Stomach (tissue), 9 donors: ENCODE measurements around the gene C17orf78. TPM values are rescaled to one million over a fixed set of nuclear protein-coding genes. Genes with fewer than 3 reads are reported as not detected.
A peak's percentile ranks its signal among the peaks of the same experiment; 100 is the strongest.
"Not testable (repeated sequence)": the region's sequence is repeated elsewhere in the genome, so short reads cannot be mapped to it uniquely, and the experiment has no call there.

ENCODE experiments used
- DNase-seq, 2 donors: peaks; one replicate each; pipeline versions ENCODE4 v3.0.0 to v3.0.0-alpha.2; 2013 to 2019
- H3K27ac ChIP-seq, 5 donors: fragments of 200-600 bp in 4 of 5; sonication (generic) in 4 of 5; one replicate each; pipeline ENCODE4 v1.5.1; 2013 to 2019; ENCODE audit warnings: mild to moderate bottlenecking in 1 of 5, moderate library complexity in 1 of 5
- H3K27me3 ChIP-seq, 3 donors: fragments of 200-600 bp; sonication (generic); one replicate each; pipeline ENCODE4 v1.5.1; 2017 to 2019; ENCODE audit warnings: mixed run types in 1 of 3
- H3K36me3 ChIP-seq, 4 donors: fragments of 200-600 bp; sonication (generic); 1 replicate in 3 of 4; 2 replicates in 1 of 4; pipeline ENCODE4 v1.5.1; 2016 to 2019
- H3K4me1 ChIP-seq, 4 donors: fragments of 200-600 bp; sonication (generic); one replicate each; pipeline ENCODE4 v1.5.1; 2016 to 2019
- H3K4me3 ChIP-seq, 4 donors: fragments of 200-600 bp; sonication (generic) in 3 of 4; one replicate each; pipeline ENCODE4 v1.5.1; 2016 to 2019; ENCODE audit warnings: mild to moderate bottlenecking in 1 of 4
- H3K9me3 ChIP-seq, 4 donors: fragments of 200-600 bp; sonication (generic); one replicate each; pipeline ENCODE4 v1.5.1; 2016 to 2019
- EP300 ChIP-seq: sonication (generic); formaldehyde crosslinking; IDR thresholded peaks from one replicate; pipeline ENCODE4 v1.6.1; 2017; ENCODE audit warnings: antibody characterized with exemption
- POLR2A ChIP-seq, 4 donors: fragments of 450-650 bp; IDR thresholded peaks; one replicate each; pipeline ENCODE4 v1.6.1; 2016; ENCODE audit warnings: antibody characterized with exemption in 4 of 4, control low read depth in 2 of 4, mild to moderate bottlenecking in 1 of 4, moderate library complexity in 1 of 4
- POLR2AphosphoS5 ChIP-seq, 3 donors: sonication (generic); formaldehyde crosslinking; IDR thresholded peaks; one replicate each; pipeline ENCODE4 v1.6.1; 2016; ENCODE audit warnings: antibody characterized with exemption in 3 of 3
- WGBS, 5 donors: extraction: QIAGEN DNeasy Blood & Tissue Kit in 3 of 5; methylation state at CpG; one replicate each; pipeline versions ENCODE4 v1.1.5 to v1.1.7; 2013 to 2018; 5-methylcytosine and 5-hydroxymethylcytosine counted together
- intact Hi-C: fragments of 100-400 bp; cut with DNase I; formaldehyde crosslinking; loops from one replicate; pipeline ENCODE4 v1.15.1; 2023; ENCODE audit warnings: low total_unique reads
- polyA plus RNA-seq, 3 donors: library from polyadenylated mRNA; stranded (reverse); fragments of 200-250 nt; gene quantifications; one replicate each; pipeline ENCODE4 v1.2.3, GENCODE V29; 2013
- total RNA-seq, 5 donors: library from RNA; depleted of rRNA; stranded (reverse); fragments of >200 nt; gene quantifications; one replicate each; pipeline versions ENCODE4 v1.1.0 to v1.2.3, GENCODE V29; 2014 to 2016
- TF ChIP-seq, protein P1 (sequence below), 7 experiments: fragments of 450-650 bp in 4 of 7; fragments of 200-600 bp in 3 of 7; sonication (generic) in 3 of 7; IDR thresholded peaks; one replicate each; pipeline ENCODE4 v1.5.1; 2016 to 2019; ENCODE audit warnings: antibody characterized with exemption in 7 of 7, control low read depth in 2 of 7, mild to moderate bottlenecking in 1 of 7
- donor health status: healthy with polysubstance abuse.
- donor health status: Bipolar disorder and iron deficiency.
- donor health status: healthy.

The C17orf78 gene
- total and polyA plus RNA-seq, 8 donors: not detected

DNA sequence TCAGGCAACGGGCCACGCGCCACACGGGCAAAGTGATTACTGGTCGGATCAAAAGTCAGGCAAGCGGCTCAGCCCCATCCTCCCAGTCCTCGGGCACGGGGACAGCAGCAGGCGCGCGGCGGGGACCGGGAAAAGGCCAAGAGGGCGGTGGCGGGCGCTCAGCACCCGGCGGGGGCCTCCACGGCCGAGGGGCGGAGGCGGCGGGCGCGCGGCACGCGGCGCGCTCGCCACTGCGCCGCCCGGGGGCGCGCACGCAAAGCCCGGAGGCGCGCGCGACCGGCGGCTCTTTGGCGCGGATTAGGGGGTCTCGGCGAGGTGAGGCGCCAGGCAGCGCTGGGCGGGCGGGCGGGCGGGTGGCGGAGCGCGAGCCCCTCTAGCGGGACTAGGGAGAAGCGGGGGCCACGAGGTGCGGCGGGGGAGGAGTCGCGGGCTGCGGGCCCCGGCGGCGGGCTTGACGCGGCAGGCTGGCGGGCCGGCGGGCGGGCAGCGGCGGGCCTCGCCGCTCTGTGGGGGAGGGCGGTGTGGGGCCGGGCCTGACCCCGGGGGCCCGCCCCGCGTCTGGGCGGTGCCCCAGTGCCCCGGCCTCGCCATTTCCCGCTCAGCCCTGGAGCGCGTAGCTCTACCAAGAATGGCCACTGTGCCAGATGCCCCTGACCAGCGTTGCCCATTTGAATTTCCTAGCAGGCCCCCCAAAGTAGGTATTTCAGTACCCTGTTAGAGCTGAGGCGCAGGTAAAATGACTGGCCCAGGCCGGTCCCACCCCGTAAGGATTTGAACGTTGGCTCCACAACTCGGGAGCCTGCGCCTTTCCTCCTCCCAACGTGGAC is 31.1 kb downstream of the C17orf78 start, which contains the start of the genes ACACA and TADA2A:
ACACA (minus strand) TSS at position 202 of the 827 bp plus-strand sequence. CDS start 537 bp downstream, outside the sequence.
TADA2A (plus strand) TSS at position 252 of the 827 bp plus-strand sequence. CDS start 4,480 bp downstream, outside the sequence.
- intact Hi-C loops: no loop called here
- peak within 1 kb of the TSS; percentile 65 to 82 (median 77) for H3K4me3 ChIP-seq

GRCh38 chr17:37408145-37408479 is 32.3 kb downstream of the C17orf78 start:
- H3K4me1 ChIP-seq: peaks cover 12 to 44% (median 34%) of the 10 kb centered on the region in 4 donors
- H3K36me3 ChIP-seq: peaks cover 0 to 31% (median 25%) of the 10 kb centered on the region in 4 donors
- H3K27ac ChIP-seq: peak overlapping the region in 4 of 5 donors; percentile 91 to 98 (median 94)
- WGBS, 5 donors: 90 to 96% (median 92%) methylated on average over 13 of the region's 13 CpGs
- H3K27me3 ChIP-seq, DNase-seq, H3K9me3 ChIP-seq, intact Hi-C loops: not testable (repeated sequence)
- peak overlapping the region in 1 of 4 donors; percentile 82 for H3K4me3 ChIP-seq

More for the DNA sequence above, 31.1 kb downstream of the C17orf78 start, which contains the start of the genes ACACA and TADA2A:
- no peaks in the 10 kb centered on the region for H3K9me3 ChIP-seq
- TF ChIP-seq EP300 (peak; percentile 49), POLR2AphosphoS5 (IDR thresholded peaks at IDR 0.05) (peak; percentile 46 to 78 (median 71)), POLR2A (IDR thresholded peaks at IDR 0.05) (peak in 1 of 4 donors; percentile 13)
- TF ChIP-seq, protein P1, sequence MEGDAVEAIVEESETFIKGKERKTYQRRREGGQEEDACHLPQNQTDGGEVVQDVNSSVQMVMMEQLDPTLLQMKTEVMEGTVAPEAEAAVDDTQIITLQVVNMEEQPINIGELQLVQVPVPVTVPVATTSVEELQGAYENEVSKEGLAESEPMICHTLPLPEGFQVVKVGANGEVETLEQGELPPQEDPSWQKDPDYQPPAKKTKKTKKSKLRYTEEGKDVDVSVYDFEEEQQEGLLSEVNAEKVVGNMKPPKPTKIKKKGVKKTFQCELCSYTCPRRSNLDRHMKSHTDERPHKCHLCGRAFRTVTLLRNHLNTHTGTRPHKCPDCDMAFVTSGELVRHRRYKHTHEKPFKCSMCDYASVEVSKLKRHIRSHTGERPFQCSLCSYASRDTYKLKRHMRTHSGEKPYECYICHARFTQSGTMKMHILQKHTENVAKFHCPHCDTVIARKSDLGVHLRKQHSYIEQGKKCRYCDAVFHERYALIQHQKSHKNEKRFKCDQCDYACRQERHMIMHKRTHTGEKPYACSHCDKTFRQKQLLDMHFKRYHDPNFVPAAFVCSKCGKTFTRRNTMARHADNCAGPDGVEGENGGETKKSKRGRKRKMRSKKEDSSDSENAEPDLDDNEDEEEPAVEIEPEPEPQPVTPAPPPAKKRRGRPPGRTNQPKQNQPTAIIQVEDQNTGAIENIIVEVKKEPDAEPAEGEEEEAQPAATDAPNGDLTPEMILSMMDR (IDR thresholded peaks at IDR 0.05): peak in 2 of 7 experiments; percentile 1 to 9
- peak; percentile 82 to 93 for DNase-seq
- 0 to 1% (median 0%) methylated on average over 29 to 98 of the region's 98 CpGs for WGBS, 5 donors
- H3K27ac ChIP-seq: peak within 1 kb of the TSS; percentile 91 to 98 (median 94)
- peaks cover 12 to 44% (median 34%) of the 10 kb centered on the region in 4 donors for H3K4me1 ChIP-seq
- peaks cover 0 to 19% (median 13%) of the 10 kb centered on the region in 4 donors for H3K36me3 ChIP-seq
- no peaks in the 10 kb centered on the region for H3K27me3 ChIP-seq

DNA sequence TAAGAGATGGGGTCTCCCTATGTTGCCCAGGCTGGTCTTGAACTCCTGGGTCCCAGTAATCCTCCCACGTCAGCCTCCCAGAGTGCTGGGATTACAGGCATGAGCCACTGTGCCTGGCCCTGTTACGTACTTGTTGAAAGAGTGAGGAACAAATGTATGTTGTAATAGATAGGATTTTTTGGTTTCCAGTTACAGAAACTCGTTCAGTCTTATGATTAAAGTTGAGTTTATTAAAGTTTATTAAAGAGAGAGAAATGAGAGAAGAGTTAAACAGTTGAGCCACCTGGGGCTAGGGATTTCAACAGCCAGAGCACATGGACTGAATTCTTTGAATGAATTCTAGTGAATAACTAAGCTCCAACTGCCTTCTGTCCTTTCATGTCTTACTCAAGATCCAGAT is 34.6 kb downstream of the C17orf78 start:
- intact Hi-C loops: no loop called here
- no peak for TF ChIP-seq EP300
- no peak for TF ChIP-seq POLR2AphosphoS5 (IDR thresholded peaks at IDR 0.05)
- TF ChIP-seq, protein P1 (IDR thresholded peaks at IDR 0.05): no peak
- no peak for TF ChIP-seq POLR2A (IDR thresholded peaks at IDR 0.05)
- peaks cover 4 to 54% (median 48%) of the 10 kb centered on the region in 4 donors for H3K36me3 ChIP-seq
- no peak overlapping the region for H3K4me3 ChIP-seq
- no peak overlapping the region for H3K27ac ChIP-seq
- H3K4me1 ChIP-seq: peaks cover 10 to 31% (median 22%) of the 10 kb centered on the region in 4 donors
- WGBS, 5 donors: 81 to 93% (median 88%) methylated on average over 3 of the region's 3 CpGs
- no peak for DNase-seq
- no peaks in the 10 kb centered on the region for H3K27me3 ChIP-seq
- no peaks in the 10 kb centered on the region for H3K9me3 ChIP-seq

DNA sequence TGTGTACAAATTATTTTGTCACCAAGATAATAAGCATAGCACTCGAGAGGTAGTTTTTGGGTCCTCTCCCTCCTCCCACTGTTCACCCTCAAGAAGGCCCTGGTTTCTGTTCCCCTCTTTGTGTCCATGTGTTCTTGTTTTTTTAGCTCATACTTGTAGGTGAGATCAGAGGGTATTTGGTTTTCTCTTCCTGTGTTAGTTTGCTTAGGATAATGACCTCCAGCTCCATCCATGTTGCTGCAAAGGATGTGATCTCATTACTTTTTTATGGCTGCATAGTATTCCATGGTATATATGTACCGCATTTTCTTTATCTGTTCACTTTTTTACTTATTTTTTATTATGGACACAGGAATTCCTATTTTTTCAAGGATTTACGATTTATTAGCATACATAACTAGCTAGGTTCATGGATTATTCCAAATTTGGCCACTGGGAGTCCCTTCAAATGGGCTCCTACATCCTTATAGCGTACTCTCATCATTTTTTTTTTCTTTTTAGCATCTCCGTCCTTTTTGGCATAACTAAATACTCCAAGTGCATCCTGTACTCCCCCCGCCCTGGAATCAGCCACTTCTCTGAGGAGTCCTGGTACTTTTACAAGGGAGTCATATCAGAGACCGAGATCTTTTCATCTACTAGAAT is 38.2 kb downstream of the C17orf78 start:
- Histone ChIP-seq H3K27ac (no peak overlapping the region), H3K4me1 (peaks cover 0 to 3% (median 0%) of the 10 kb centered on the region in 4 donors), H3K36me3 (peaks cover 14 to 86% (median 79%) of the 10 kb centered on the region in 4 donors), H3K4me3 (no peak overlapping the region), H3K9me3 (no peaks in the 10 kb centered on the region), H3K27me3 (no peaks in the 10 kb centered on the region)
- WGBS, 5 donors: 91 to 97% (median 95%) methylated on average over 7 of the region's 7 CpGs
- no peak for TF ChIP-seq POLR2A (IDR thresholded peaks at IDR 0.05)
- TF ChIP-seq EP300: no peak
- TF ChIP-seq, protein P1 (IDR thresholded peaks at IDR 0.05): no peak
- TF ChIP-seq POLR2AphosphoS5 (IDR thresholded peaks at IDR 0.05): no peak
- intact Hi-C loops: no loop called here
- no peak for DNase-seq
